Cerebellar nuclear complex (tissue), 1 donor: Measurements from ENCODE around the gene CD63.
"Not testable (repeated sequence)": the region's sequence is repeated elsewhere in the genome, so short reads cannot be mapped to it uniquely, and the experiment has no call there.

Experiments
- DNase-seq, 2 experiments: peaks; one replicate each; lab custom pipeline; 2025; lab: John Stamatoyannopoulos, UW

The CD63 gene, protein sequence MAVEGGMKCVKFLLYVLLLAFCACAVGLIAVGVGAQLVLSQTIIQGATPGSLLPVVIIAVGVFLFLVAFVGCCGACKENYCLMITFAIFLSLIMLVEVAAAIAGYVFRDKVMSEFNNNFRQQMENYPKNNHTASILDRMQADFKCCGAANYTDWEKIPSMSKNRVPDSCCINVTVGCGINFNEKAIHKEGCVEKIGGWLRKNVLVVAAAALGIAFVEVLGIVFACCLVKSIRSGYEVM

DNA sequence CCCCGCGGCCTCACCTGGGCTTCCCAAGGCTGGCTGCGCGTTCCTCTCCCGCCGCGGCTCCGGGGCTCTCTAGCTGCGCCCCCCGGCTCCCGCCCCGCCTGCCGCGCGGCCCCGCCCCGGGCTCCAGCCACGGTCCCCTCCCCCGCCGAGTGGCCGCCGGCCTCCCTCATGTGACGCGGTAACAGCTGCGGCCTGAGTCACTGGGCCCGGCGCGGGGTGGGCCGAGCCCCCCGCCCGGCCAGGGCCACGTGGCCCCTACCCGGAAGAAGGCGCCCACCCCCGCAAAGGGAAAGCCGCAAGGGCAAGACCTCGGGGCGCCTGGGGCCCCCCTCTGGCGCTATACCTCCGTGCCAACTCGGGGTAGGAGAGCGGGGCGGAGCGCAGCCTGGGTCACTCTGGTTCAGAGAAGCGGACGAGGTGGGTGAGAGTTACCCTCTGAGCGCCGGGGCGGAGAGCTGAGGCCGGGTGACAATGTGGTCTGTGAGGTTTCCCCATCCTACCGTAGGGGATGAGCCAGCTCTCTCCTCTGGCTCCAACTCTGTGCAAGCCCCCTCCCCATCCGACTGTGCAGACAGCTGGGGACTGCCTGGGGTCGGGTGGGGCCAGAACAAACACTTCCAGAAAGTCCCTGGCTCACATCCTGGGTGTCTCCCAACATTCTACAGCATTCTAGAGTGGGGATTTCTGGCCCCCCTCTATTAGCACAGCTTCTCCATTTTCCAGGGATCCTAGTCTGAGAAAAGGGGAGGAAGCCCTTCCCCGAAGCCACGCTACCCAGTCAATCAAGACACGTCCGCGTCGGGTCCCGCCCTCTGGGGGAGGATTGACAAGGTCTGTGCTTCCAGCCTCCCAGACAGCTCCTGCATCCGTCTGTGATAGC is at the start of gene CD63:
CD63 (minus strand) TSS at position 71 of the 880 bp plus-strand sequence. CDS start 668 bp downstream, outside the sequence.
- DNase-seq: peak; percentile 23 to 75

- DNase-seq: no peak
Observed at GRCh38 chr12:55777856-55778255, 49.0 kb upstream of the CD63 start.

DNA sequence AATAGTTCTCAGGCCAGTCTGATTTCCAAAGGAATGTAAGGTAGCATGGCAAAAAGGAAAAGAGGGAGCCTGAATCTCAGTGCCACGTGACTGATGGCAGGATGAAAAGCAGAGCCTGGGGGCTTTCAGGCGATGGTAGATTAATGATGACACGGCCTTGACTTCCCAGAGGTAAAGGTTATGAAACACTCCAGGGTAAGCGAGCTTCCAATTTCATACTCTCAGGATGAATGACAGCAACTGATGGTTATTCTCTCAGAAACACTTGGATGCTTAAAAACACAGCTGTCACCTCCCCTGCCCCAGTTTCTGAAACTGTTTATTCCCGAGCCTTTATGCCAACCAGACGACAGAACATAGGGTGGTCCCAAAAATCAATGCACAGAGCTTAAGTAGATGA is 42.9 kb upstream of the CD63 start:
- no peak for DNase-seq

DNA sequence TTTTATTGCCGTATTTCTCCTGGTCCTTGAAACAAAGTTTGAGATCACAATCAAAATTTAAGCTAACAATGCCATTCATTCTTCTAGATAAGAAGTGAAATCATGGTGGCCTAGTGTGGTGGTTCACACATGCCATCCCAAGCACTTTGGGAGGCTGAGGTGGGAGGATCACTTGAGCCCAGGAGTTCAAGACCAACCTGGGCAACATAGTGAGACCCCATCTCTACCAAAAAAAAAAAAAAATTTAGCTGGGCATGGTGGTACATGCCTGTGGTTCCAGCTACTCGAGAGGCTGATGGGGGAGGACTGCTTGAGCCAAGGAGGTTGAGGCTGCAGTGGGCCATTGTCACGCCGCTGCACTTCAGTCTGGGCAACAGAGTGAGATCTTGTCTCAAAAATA is 38.3 kb upstream of the CD63 start:
- no peak for DNase-seq

DNA sequence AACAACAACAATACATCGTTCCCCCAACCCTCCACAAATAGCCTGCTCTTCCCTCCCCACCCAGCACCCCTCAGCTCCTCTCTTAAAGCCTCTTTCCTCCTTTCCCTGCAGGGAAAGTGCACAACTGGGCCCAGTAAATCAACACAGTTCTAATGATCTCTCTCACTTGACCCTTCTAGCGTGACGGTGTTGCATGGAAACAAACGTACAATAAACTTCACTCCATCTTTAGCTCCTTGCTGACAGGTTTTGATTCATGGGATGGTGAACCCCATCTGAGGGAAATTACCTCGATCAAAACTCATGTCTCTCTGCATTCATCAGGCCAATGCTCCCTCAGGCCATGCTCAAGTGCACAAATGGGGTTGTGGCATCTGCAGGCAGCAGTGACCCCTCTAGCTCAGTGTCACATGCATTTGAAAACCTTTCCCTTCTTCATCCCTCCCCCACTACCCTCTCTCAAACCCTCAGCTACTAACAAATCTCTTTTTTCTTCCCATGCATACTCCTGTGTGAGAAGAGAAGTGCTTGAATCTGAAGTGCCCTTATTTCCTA is 37.0 kb upstream of the CD63 start:
- no peak for DNase-seq

DNA sequence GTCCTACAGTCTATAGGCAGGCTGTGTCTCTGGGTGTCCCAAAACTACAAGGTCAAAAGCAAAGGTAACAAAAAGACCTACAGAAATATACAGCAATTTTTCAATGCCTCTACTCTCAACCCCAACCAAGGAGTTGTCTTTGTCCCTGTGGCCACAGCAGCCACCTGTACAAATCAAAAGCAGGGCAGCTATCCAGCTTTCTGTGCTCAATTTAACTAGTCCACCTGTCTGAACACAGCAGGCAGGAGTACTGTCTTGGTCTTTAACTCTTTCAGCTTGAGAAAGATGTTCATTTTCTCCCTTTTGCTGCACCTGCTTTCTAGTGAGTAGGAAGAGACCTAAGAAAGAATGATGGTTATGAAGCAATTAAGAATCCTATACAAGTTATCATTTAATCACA is 33.8 kb upstream of the CD63 start:
- DNase-seq: peak; percentile 21 to 59

DNA sequence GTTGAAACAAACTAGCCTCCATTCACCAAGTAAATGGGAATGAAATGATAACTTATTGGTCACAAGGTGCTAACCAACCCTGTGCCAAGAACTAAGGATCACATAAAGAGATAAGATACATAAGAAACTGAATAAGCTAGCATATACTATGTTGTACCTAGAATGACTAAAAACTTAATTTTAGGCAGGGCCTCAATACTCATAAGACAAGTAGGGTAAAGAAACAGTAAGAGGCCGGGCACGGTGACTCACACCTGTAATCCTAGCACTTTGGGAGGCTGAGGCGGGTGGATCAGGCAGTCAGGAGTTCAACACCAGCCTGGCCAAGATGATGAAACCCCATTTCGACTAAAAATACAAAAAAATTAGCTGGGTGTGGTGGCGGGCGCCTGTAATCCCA is 31.9 kb upstream of the CD63 start:
- no peak for DNase-seq

DNA sequence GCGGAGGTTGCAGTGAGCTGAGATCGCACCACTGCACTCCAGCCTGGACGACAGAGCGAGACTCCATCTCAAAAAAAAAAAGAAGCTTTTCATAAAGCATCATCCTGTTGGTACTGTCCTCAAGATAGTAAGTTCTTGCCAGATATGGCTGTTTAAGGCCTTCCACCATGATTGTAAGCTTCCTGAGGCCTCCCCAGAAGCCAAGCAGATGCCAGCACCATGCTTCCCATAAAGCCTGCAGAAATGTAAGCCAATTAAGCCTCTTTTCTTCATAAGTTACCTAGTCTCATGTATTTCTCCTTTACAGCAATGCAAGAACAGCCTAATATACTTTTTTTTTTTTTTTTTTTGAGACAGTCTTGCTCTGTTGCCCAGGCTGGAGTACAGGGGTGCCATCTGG is 29.8 kb upstream of the CD63 start:
- not testable (repeated sequence) for DNase-seq

- no peak for DNase-seq
Observed at GRCh38 chr12:55757701-55758100, 28.9 kb upstream of the CD63 start.

DNA sequence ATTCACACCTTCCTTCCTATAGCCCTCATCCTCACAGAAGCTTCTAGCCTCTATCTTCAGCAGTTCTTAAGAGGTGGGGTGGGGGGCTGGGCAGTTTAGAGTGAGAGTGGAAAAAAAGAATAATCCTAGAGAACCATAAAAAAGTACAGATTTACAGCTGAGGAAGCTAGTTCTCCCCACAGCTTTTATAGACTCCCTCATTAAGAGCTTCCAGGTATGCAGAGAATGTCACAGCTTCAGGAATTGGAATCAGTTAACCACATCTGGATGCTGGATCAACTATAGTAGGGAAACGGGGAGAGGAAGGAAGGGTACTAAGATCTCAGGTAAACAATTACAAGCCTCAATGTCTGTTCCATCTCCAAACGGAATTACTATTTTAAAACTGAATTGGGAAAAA is 26.4 kb upstream of the CD63 start:
- DNase-seq: no peak

GRCh38 chr12:55748230-55748993 is 19.6 kb upstream of the CD63 start:
- DNase-seq: no peak

DNA sequence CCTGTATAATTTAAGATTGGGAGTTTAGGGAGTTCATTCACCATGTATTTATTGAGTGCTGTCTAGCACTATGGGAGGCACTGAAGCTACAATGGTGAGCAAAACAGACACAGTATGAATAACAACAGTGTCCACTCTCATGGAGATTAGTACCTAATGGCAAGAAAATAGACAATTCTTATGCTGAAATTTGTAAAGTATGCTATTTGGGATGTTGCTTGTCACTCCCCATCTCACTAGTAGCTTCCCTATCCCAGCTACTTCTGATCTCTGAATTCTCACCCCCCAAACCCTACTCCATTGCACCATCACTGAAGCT is 18.1 kb upstream of the CD63 start:
- no peak for DNase-seq

DNA sequence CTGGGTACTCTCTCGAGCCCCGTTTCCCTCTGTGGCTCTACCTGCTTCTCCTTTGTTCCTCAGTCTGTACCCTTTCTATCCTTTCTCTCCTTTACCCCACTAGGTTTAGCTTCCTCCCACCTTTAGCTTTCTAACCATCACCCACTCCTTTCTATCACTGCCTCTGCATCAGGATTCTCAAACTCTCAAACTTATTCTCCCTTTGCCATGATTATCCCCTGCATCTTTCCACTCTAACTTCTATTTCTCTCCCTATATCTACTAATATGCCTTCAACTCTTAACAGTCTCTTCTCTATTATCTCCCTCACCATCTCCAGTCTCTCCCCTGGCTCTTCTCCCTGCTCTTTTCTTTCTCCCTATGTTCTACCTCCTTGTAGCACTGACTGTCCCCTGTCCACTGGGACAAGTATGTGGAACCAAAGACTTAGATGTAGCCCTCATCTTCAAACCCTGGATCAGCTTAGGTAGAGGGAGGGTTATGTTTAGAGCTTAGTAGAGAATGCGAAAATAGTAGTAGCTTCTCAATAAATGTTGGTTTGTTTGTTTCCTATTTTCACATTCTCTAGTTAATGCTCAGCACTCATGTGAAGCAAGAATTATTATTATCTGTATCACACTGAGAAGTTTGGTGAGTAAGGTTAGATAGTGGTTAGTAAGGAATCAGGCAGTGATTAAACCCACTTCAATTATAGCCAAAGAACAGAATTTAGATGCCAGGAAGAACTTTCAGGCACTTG is 17.5 kb upstream of the CD63 start:
- DNase-seq: no peak

- no peak for DNase-seq
Observed at GRCh38 chr12:55745361-55746173, 16.8 kb upstream of the CD63 start.

GRCh38 chr12:55744340-55745030 is 15.7 kb upstream of the CD63 start:
- no peak for DNase-seq

DNA sequence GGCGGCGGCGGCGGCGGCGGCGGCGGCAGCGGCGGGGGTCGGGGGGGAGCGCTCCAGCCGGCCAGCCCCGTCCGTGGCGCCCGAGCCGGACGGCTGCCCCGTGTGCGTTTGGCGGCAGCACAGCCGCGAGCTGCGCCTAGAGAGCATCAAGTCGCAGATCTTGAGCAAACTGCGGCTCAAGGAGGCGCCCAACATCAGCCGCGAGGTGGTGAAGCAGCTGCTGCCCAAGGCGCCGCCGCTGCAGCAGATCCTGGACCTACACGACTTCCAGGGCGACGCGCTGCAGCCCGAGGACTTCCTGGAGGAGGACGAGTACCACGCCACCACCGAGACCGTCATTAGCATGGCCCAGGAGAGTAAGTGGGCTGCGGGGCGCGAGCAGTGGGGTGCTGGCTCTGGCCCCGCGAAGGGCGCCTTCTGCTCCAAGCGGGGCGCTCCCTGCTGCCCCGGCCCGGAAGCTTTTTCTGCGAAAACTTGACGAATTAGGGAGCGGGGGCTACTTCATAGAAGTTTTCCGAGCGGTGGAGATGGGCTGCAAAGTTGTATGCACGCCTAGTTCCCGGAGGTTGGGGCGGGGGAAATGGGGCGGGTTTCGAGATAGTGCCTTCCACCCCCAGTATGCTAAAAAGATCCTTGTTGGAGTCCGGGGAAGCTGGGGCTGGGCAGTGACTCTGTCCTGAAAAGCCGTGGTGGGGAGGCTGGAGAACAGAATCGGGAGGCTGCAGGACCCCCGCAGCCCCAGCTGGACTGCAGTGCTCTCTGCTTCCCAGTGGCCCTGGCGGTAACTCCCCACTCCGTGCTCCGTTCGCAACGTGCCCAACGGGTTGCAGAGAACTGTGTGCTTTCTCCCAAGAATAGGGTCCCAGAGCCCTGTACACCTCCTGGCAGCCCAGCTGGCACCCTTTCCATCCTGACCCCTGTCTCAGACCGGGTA is 14.9 kb upstream of the CD63 start:
- DNase-seq: no peak

DNA sequence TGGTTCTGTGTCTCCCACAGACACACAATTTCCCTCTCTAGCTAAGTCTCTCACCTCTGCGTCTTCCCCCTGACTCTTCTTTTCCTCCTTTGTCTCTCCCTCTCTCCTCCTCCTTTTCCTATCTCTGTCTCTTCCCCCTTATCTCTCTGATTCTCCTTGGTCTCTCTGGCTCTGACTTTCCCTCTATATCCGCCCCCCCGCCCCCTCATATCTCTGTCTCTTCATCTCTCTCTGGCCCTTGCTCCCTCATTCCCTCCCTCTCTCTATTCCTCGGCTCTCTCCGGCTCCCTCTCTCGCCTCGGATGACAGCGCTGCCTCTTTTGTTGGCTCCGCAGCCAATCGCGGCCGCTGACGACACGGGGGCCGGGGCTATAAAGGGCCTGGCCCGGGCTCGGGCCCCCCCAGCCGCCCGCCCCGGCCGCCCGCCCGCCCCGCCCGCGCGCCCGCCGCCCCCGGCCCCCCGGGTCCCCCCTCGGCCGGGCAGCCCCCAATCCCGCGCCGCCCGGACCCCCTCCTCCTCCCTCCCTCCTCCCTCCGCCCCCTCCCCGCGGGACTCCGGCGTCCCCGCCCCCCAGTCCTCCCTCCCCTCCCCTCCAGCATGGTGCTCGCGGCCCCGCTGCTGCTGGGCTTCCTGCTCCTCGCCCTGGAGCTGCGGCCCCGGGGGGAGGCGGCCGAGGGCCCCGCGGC is 14.1 kb upstream of the CD63 start, which contains the start of gene GDF11:
GDF11 (plus strand) TSS at position 404 of the 687 bp plus-strand sequence; CDS start at position 599, 195 bp downstream.
- peak in 1 of 2 experiments; percentile 45 for DNase-seq

GRCh38 chr12:55741931-55742680 is 13.3 kb upstream of the CD63 start:
- DNase-seq: no peak
